Measurements from ENCODE around the gene DRAP1. TPM values are rescaled to one million over a fixed set of nuclear protein-coding genes. Genes with fewer than 3 reads are reported as not detected.
"Not testable (repeated sequence)": the region's sequence is repeated elsewhere in the genome, so short reads cannot be mapped to it uniquely, and the experiment has no call there.

DRAP1 gene
- polyA plus RNA-seq, 10 donors: 46.8 to 108 (median 66.1) TPM

GRCh38 chr11:65925397-65925796 is 6.2 kb downstream of the DRAP1 start:
- no peak for DNase-seq

GRCh38 chr11:65927904-65928397 is 8.7 kb downstream of the DRAP1 start:
- DNase-seq: no peak

GRCh38 chr11:65928667-65929066 is 9.4 kb downstream of the DRAP1 start:
- no peak for DNase-seq

- DNase-seq: no peak
Observed at GRCh38 chr11:65931773-65932557, 12.7 kb downstream of the DRAP1 start.

DNA sequence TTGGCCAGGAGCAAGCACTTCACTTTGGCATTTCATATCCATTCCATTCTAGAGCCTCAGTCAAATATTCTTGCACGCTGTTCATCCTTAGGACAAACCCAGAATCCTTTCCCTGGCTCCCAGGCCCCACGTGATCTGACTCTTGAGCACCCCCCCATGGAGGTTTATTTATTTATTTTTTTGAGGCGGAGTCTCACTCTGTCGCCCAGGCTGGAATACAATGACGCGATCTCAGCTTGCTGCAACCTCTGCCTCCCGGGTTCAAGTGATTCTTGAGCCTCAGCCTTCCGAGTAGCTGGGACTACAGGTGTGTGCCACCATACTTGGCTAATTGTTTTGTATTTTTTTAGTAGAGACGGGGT is 13.3 kb downstream of the DRAP1 start:
- DNase-seq: no peak

GRCh38 chr11:65934014-65934413 is 14.8 kb downstream of the DRAP1 start:
- DNase-seq: no peak

DNA sequence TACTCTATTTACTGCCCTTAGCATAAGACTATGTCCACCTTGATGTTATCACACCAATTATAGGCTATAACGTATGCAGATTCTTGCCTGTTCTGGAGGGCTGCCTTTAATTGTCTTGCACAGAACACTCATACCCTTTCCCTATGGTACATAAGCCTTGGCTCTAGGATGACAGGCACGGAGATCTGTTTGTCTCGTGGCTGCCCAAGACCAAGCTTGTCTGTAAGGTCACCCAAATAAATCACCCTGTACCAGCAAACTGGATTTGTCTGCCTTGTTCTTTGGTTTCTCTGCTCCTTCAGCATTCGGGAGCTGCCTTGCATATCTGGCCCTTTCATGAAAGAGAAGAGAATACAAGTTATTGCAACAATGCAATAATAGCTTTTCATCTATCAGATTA is 18.5 kb downstream of the DRAP1 start:
- DNase-seq: no peak

DNA sequence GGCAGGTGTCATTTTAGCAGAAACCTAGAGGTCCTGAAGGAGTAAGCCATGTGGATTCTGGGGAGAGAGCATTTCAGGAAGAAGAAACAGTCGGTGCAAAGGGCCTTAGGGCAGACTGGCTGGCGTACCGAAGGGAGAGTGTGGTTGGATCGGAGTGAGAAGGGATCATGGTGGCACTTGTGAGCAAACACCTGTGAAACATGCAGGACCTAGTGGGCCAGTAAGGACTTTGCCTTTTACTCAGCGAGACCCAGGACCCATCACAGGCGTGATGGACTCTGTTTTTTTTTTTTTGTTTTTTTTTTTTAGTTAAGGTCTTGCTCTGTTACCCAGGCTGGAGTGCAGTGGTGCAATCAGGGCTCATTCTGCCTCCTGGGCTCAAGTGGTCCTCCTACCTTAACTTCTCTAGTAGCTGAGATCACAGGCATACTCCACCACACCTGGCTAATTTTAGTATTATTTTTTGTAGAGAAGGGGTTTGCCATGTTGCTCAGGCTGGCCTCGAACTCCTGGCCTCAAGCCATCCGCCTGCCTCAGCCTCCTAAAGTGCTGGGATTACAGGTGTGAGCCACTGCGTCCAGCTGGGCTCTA is 22.6 kb downstream of the DRAP1 start:
- DNase-seq: no peak

DNA sequence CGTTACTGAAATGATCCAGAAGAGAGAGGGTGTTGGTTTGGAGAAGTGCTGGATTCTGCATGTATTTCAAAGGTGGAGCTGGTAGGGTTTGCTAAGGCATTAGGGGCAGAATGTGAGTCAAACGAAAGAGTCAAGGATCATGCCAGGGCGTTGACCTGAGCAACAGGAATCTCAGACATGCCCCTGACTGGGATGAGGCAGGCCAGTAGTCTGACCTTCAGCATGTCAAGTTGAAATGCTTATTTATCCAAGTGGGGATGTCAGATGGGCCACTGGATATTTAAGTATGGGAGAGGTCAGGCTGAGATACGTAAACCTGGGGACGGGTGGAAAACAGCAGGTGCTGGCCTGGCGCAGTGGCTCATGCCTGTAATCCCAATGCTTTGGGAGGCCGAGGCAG is 23.3 kb downstream of the DRAP1 start:
- no peak for DNase-seq

GRCh38 chr11:65944191-65944590 is 25.0 kb downstream of the DRAP1 start:
- DNase-seq: no peak

GRCh38 chr11:65944767-65945166 is 25.5 kb downstream of the DRAP1 start:
- DNase-seq: no peak

- DNase-seq: no peak
Observed at GRCh38 chr11:65945430-65945911, 26.2 kb downstream of the DRAP1 start, which contains the start of gene TSGA10IP. TSS of gene TSGA10IP (plus strand) at chr11:65945480. CDS start at chr11:65945676, 196 bp downstream.

- DNase-seq: no peak
Observed at GRCh38 chr11:65945941-65946558, 26.8 kb downstream of the DRAP1 start.

- DNase-seq: no peak
Observed at GRCh38 chr11:65946655-65947054, 27.4 kb downstream of the DRAP1 start.

DNA sequence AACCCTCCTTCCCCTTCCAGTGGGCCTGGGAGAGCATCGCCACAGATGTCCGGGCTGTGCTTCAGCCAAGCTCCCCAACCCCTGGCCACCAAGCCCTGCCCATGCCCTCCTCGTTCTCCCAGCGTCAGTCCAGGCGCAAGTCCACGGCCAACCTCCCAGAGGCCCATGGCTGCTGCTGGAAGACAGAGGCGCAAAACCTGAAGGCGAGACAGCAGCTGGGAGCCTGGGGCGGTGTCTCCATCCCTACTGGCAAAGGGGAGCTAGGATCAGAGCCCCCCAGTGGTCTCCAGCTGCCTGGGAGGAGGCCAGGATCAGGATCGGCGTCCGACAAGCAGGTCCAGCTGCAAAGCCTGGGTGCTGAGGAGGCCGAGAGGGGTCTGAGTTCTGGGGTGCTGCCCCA is 27.9 kb downstream of the DRAP1 start:
- DNase-seq: peak in 1 of 3 donors; percentile 33

DNA sequence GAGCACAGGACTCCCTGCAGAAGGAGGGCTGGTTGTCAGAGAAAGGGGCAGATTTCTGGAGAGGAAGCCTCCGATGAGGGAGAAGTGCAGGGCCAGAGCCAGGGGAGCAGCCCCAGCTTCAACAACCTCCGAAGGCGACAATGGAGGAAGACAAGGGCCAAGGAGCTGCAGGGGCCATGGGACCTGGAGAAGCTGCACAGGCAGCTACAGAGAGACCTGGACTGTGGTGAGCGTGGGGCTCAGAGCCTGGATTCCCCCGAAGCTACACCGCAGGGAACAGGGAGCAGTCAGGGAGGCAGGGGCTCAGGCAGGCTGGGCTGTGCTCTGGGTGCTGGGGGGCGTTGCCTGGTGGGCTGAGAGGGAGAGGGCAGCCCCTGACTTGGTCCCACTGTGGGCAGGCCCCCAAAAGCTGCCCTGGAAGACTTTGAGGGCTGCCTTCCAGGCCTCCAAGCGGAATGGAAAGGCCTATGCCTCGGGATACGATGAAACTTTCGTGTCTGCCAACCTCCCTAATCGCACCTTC is 28.4 kb downstream of the DRAP1 start:
- DNase-seq: no peak

DNA sequence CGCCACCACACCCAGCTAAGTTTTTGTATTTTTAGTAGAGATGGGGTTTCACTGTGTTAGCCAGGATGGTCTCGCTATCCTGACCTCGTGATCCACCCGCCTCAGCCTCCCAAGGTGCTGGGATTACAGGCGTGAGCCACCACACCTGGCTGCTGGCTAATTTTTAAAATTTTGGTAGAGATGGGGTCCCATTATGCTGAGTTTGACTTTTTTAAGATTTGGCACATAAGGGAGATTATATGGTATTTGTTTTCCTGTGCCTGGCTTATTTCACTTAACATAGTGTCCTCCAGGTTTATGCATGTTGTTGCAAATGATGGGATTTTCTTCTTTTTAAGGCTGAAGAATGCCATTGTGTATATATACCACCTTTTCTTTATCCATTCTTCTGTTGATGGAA is 31.5 kb downstream of the DRAP1 start:
- DNase-seq: not testable (repeated sequence)

DNA sequence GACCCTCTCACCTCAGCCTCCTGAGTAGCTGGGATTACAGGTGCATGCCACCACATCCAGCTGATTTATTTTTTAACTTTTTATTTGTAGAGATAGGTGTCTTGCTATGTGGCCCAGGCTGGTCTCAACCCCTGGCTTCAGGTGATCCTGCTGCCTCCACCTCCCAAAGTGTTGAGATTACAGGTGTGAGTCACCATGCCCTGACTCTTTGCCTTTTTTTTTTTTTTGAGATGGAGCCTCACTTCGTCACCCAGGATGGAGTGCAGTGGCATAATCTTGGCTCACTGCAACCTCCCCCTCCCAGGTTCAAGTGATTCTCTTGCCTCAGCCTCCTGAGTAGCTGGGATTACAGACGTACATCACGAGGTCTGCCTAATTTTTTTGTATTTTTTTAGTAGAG is 32.4 kb downstream of the DRAP1 start:
- not testable (repeated sequence) for DNase-seq

- no peak for DNase-seq
Observed at GRCh38 chr11:65952052-65952521, 32.9 kb downstream of the DRAP1 start.

DNA sequence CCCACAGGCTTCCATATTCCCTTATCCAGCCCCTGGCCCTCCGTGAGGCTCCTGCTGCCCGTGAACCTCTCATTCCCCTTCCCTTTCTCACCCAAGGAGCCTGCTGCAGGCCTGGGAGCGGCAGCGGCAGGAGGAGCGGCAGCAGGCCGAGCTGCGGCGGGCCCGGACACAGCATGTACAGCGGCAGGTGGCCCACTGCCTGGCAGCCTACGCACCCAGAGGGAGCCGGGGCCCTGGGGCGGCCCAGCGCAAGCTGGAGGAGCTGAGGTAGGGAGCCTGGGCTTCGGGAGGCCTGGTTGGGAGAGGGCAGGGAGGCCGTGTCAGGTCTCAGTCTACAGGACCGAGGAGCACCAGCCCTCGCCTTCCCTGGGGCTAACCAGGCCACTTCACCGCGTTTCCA is 34.2 kb downstream of the DRAP1 start:
- DNase-seq: no peak

DNA sequence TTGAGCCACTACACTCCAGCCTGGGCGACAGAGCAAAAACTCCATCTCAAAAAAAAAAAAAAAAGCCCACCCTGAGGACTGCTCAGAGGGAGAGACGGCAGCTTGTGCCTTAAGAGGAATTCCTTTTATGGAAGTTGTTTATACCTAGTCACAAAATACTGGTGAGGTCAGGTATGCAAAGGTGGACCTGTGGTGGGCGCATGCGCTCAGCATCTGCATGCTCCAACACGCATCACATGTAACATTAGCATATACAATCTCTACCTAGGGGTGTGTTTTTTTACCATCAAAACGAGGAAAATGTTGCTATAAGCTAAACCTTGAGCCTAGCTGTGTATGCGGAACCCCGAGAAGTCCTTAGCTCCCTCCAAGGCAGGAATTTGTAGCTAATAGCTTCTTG is 35.5 kb downstream of the DRAP1 start:
- DNase-seq: no peak

DNA sequence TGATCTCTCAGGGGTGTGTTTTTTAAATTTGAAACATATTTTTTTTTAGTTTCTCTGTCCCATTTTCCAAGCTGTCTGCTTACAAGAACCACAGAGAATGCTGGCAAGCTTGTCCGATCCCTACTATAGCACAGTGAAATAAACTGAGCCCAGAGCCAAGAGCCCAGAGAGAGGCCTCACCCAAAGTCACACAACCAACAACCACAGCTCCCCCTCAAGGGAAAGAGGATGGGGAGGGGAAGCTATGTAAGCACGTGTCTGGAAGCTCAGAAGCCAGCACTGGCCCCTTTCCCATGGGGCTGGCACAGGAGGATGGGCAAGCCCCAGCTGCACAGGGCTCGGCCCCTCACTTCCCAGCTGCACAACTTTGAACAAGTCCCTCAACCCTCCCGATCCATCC is 39.1 kb downstream of the DRAP1 start:
- no peak for DNase-seq

Data from muscle of back (tissue), 11 donors.